PFSK-1 (cell line): ENCODE results near the gene SLC15A2.

Experiments used
- FOXP2 ChIP-seq: optimal IDR thresholded peaks from 2 replicates; pipeline ENCODE3; 2011; ENCODE audit warnings: borderline replicate concordance, control low read depth, inconsistent platforms; ENCODE audit not compliant: insufficient read depth; ENCODE audit errors: extremely low read length, extremely low read depth
- POLR2AphosphoS5 ChIP-seq: IDR thresholded peaks from 2 replicates; pipeline ENCODE4 v1.6.1; 2012; ENCODE audit warnings: low read depth, mild to moderate bottlenecking, control low read depth, low read length, moderate library complexity
- REST ChIP-seq, 2 experiments: IDR thresholded peaks; 2 replicates each; pipeline versions ENCODE4 v1.6.1 to v1.8.0; 2011 to 2012; ENCODE audit warnings: low read depth in 2 of 2, low read length in 2 of 2, control low read depth in 1 of 2, inconsistent platforms in 1 of 2, mild to moderate bottlenecking in 1 of 2, moderate library complexity in 1 of 2; ENCODE audit not compliant: insufficient read depth in 1 of 2
- SIN3A ChIP-seq: IDR thresholded peaks from 2 replicates; pipeline ENCODE4 v1.6.1; 2012; ENCODE audit warnings: mild to moderate bottlenecking, low read length, moderate library complexity, borderline replicate concordance; ENCODE audit not compliant: insufficient read depth
- TAF1 ChIP-seq: IDR thresholded peaks from 2 replicates; pipeline ENCODE4 v1.6.1; 2012; ENCODE audit warnings: low read length, control low read depth, borderline replicate concordance; ENCODE audit not compliant: insufficient read depth

Gene SLC15A2

GRCh38 chr3:121957674-121958415 lies 63.6 kb downstream of the SLC15A2 start:
- TF ChIP-seq TAF1 (no peak), FOXP2 (no peak), SIN3A (no peak), REST (IDR thresholded peaks at IDR 0.05; ENCODE audit: insufficient read depth in 1 of 2, low read depth in 2 of 2, low read length in 2 of 2) (no peak), POLR2AphosphoS5 (no peak)

DNA sequence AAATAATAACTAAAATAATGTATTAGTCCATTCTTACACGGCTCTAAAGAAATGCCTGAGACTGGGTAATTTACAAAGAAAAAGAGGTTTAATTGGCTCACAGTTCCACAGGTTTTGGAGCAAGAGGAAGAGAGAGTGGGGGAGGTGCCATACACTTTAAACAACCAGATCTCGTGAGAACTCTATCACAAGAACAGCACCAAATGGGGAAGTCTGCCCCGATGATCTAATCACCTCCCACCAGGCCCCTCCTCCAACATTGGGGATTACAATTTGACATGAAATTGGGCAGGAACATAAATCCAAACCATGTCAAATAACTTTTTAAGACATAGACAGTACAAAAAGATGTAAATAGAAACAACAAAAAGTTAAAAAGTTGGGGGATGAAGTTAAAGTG lies 64.6 kb downstream of the SLC15A2 start:
- TF ChIP-seq POLR2AphosphoS5 (no peak), FOXP2 (no peak), TAF1 (no peak), SIN3A (no peak), REST (IDR thresholded peaks at IDR 0.05; ENCODE audit: insufficient read depth in 1 of 2, low read depth in 2 of 2, low read length in 2 of 2) (no peak)

GRCh38 chr3:121961283-121961682 lies 67.1 kb downstream of the SLC15A2 start:
- TF ChIP-seq REST (IDR thresholded peaks at IDR 0.05; ENCODE audit: insufficient read depth in 1 of 2, low read depth in 2 of 2, low read length in 2 of 2) (no peak), TAF1 (no peak), SIN3A (no peak), POLR2AphosphoS5 (no peak), FOXP2 (no peak)

GRCh38 chr3:121962443-121962842 lies 68.2 kb downstream of the SLC15A2 start:
- TF ChIP-seq REST (IDR thresholded peaks at IDR 0.05; ENCODE audit: insufficient read depth in 1 of 2, low read depth in 2 of 2, low read length in 2 of 2) (no peak), SIN3A (no peak)

GRCh38 chr3:121963608-121964007 lies 69.4 kb downstream of the SLC15A2 start:
- no peak for TF ChIP-seq TAF1
- TF ChIP-seq FOXP2 = no peak
- no peak for TF ChIP-seq POLR2AphosphoS5
- no peak for TF ChIP-seq REST (IDR thresholded peaks at IDR 0.05; ENCODE audit: insufficient read depth in 1 of 2, low read depth in 2 of 2, low read length in 2 of 2)
- TF ChIP-seq SIN3A = no peak
